Measurements from ENCODE around the gene GMDS.

The GMDS gene

DNA sequence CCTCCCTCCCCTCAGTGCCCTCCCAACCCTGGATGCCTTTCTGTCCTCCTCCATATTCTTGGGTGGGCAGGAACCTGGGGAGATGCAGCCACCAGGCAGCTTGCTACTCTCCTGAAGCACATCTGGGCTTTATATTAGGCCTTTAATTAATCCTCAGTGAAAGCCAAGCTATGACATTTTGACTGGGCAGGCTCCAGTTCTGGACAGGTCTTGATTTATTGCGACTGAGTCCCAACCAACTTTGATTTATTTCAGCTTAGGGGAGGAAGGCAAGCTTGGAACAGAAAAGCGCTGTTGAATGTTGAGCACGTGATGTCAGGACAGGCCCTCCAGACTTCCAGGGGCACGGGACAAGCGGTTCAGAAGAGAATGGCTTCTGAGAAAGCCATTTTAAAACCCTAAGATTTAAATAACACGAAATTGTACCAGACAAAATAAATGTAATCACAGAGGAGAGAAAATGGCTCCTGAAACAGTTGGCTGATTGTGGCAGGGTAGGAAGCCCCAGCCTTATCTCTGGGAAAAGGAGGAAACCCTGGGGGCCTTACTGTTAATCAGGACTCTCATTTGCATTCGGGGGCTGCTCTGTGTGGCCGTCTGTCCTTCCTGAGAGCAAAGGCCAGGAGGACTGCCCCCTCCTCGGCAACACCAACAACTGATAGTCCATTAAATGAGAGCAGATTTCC is 341.5 kb downstream of the GMDS start:
- Histone ChIP-seq H3K9me3 (ENCODE audit: control insufficient read depth, low read length) (no peaks in the 10 kb centered on the region), H3K4me1 (no peaks in the 10 kb centered on the region), H3K27ac (no peak overlapping the region), H3K79me2 (no peaks in the 10 kb centered on the region), H3K27me3 (ENCODE audit: control insufficient read depth, insufficient read depth, low read length) (no peaks in the 10 kb centered on the region), H3K4me3 (ENCODE audit: low read depth, low read length) (no peak overlapping the region), H3K4me2 (ENCODE audit: low read length) (no peak overlapping the region), H3K9ac (no peak overlapping the region), H3K36me3 (ENCODE audit: control insufficient read depth, insufficient read depth, low read length) (no peaks in the 10 kb centered on the region), H2AFZ (no peak overlapping the region)
- TF ChIP-seq, protein P1, sequence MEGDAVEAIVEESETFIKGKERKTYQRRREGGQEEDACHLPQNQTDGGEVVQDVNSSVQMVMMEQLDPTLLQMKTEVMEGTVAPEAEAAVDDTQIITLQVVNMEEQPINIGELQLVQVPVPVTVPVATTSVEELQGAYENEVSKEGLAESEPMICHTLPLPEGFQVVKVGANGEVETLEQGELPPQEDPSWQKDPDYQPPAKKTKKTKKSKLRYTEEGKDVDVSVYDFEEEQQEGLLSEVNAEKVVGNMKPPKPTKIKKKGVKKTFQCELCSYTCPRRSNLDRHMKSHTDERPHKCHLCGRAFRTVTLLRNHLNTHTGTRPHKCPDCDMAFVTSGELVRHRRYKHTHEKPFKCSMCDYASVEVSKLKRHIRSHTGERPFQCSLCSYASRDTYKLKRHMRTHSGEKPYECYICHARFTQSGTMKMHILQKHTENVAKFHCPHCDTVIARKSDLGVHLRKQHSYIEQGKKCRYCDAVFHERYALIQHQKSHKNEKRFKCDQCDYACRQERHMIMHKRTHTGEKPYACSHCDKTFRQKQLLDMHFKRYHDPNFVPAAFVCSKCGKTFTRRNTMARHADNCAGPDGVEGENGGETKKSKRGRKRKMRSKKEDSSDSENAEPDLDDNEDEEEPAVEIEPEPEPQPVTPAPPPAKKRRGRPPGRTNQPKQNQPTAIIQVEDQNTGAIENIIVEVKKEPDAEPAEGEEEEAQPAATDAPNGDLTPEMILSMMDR (IDR thresholded peaks at IDR 0.05) = no peak

DNA sequence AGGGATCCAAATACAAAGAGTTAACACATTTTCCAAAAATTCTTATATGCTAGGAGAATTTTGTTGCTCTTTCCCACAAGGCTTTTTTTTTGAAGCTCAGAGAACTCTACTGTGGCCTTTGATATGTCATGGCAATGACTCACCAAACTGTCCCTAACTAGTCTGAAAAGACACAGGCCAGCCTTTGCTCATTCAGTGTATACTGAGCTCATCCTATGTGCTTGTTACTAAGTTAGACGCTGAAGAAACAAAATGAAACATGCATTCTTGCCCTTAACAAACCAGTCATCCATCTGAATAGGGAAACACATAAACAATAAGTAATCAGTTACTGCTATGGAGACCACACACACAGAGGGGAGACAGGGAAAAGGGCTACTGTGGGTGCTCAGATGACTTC is 343.8 kb downstream of the GMDS start:
- H2AFZ ChIP-seq = no peak overlapping the region
- H3K4me3 ChIP-seq (ENCODE audit: low read depth, low read length) = no peak overlapping the region
- H3K27me3 ChIP-seq (ENCODE audit: control insufficient read depth, insufficient read depth, low read length) = no peaks in the 10 kb centered on the region
- no peaks in the 10 kb centered on the region for H3K36me3 ChIP-seq (ENCODE audit: control insufficient read depth, insufficient read depth, low read length)
- no peaks in the 10 kb centered on the region for H3K79me2 ChIP-seq
- TF ChIP-seq, protein P1 (IDR thresholded peaks at IDR 0.05) = no peak
- no peak overlapping the region for H3K4me2 ChIP-seq (ENCODE audit: low read length)
- H3K4me1 ChIP-seq = no peaks in the 10 kb centered on the region
- H3K9ac ChIP-seq = no peak overlapping the region
- no peak overlapping the region for H3K27ac ChIP-seq
- H3K9me3 ChIP-seq (ENCODE audit: control insufficient read depth, low read length) = no peaks in the 10 kb centered on the region

DNA sequence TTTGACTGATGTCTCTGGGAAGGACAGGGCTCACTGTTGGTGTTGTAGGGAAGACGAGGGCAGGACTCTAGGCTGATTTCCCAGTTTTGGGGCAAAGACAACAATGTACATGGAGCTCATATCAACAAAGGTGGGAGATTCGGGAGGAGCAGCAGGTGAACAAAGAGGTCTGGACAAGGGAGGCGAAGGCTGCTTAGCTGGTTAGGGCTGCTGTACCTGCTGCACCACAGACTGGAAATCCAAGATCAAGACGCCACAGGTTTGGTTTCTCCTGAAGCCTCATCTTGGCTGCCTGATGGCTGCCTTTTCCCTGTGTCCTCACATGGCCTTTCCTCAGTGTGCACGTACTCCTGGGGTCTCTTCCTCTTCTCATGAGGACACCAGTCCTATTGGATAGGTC is 348.5 kb downstream of the GMDS start:
- Histone ChIP-seq H3K27me3 (ENCODE audit: control insufficient read depth, insufficient read depth, low read length) (no peaks in the 10 kb centered on the region), H3K4me3 (ENCODE audit: low read depth, low read length) (no peak overlapping the region), H3K4me2 (ENCODE audit: low read length) (no peak overlapping the region), H3K27ac (no peak overlapping the region), H3K4me1 (no peaks in the 10 kb centered on the region), H2AFZ (no peak overlapping the region), H3K36me3 (ENCODE audit: control insufficient read depth, insufficient read depth, low read length) (no peaks in the 10 kb centered on the region), H3K9me3 (ENCODE audit: control insufficient read depth, low read length) (no peaks in the 10 kb centered on the region), H3K9ac (no peak overlapping the region), H3K79me2 (no peaks in the 10 kb centered on the region)
- TF ChIP-seq, protein P1 (IDR thresholded peaks at IDR 0.05) = no peak

DNA sequence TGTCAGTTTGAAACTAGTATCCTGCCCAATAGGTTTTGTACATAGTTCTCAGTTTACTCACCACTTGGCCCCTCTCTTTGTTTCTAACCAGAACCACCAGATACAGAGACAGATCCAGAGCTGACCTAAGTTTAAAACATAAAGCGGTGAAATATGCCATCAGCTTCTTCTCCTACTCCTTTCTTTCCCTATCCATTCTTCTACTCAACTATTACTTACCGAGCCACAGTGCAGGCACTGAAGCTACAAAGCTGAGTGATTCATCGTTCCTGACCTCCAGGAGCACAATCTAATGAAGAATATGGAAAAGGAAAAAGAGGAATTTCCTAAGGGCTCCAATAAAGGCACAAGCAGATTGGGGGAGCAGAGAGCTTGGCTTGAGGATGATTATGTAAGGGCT is 349.7 kb downstream of the GMDS start:
- Histone ChIP-seq H2AFZ (no peak overlapping the region), H3K4me1 (no peaks in the 10 kb centered on the region), H3K4me3 (ENCODE audit: low read depth, low read length) (no peak overlapping the region), H3K27me3 (ENCODE audit: control insufficient read depth, insufficient read depth, low read length) (no peaks in the 10 kb centered on the region), H3K36me3 (ENCODE audit: control insufficient read depth, insufficient read depth, low read length) (no peaks in the 10 kb centered on the region), H3K9ac (no peak overlapping the region), H3K79me2 (no peaks in the 10 kb centered on the region), H3K27ac (no peak overlapping the region), H3K9me3 (ENCODE audit: control insufficient read depth, low read length) (no peaks in the 10 kb centered on the region), H3K4me2 (ENCODE audit: low read length) (no peak overlapping the region)
- TF ChIP-seq, protein P1 (IDR thresholded peaks at IDR 0.05) = no peak

DNA sequence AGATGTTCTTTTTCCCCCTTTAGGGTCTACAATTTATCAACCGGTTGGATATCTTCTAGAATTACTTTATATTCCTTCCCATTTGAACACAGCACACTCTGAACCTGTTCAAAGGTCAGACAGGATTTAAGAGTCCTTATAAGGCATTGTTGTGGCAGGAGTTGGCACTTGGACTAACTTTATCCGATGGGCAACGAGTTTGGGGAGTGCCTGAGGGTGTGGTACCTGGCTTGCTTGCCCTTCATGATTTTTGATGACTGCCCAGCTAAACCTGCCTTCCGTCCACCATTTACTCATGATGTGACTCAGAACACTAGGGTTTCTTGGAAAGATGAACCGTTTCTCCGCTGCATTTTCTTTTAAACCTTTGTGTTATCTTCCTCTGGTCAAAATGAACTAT is 350.5 kb downstream of the GMDS start:
- TF ChIP-seq, protein P1 (IDR thresholded peaks at IDR 0.05) = no peak
- no peak overlapping the region for H3K4me3 ChIP-seq (ENCODE audit: low read depth, low read length)
- H3K9me3 ChIP-seq (ENCODE audit: control insufficient read depth, low read length) = no peaks in the 10 kb centered on the region
- no peaks in the 10 kb centered on the region for H3K4me1 ChIP-seq
- no peak overlapping the region for H3K27ac ChIP-seq
- H3K79me2 ChIP-seq = no peaks in the 10 kb centered on the region
- no peak overlapping the region for H3K9ac ChIP-seq
- no peak overlapping the region for H3K4me2 ChIP-seq (ENCODE audit: low read length)
- H3K36me3 ChIP-seq (ENCODE audit: control insufficient read depth, insufficient read depth, low read length) = no peaks in the 10 kb centered on the region
- H2AFZ ChIP-seq = no peak overlapping the region
- H3K27me3 ChIP-seq (ENCODE audit: control insufficient read depth, insufficient read depth, low read length) = no peaks in the 10 kb centered on the region
